Neural cell (in vitro differentiated cells): ENCODE results near the gene TUBE1.
"Not testable (repeated sequence)": the region's sequence is repeated elsewhere in the genome, so short reads cannot be mapped to it uniquely, and the experiment has no call there.

Source experiments
- CTCF ChIP-seq: fragments of 450-650 bp; IDR thresholded peaks from 2 replicates; pipeline ENCODE4 v1.5.1; 2014; ENCODE audit warnings: antibody characterized with exemption, mild to moderate bottlenecking, moderate library complexity; ENCODE audit not compliant: poor library complexity, severe bottlenecking
- MXI1 ChIP-seq: fragments of 450-650 bp; conservative IDR thresholded peaks from 2 replicates; pipeline ENCODE4 v1.6.1; 2014; ENCODE audit warnings: antibody characterized with exemption, mild to moderate bottlenecking; ENCODE audit not compliant: poor library complexity, severe bottlenecking
- REST ChIP-seq: IDR thresholded peaks from 2 replicates; pipeline ENCODE4 v1.6.1; 2012; ENCODE audit warnings: borderline replicate concordance
- TAF1 ChIP-seq: IDR thresholded peaks from 2 replicates; pipeline ENCODE4 v1.6.1; 2012; ENCODE audit warnings: low read depth

GRCh38 chr6:112106026-112106425 is 18.7 kb upstream of the TUBE1 start:
- TF ChIP-seq REST, CTCF, MXI1, TAF1: not testable (repeated sequence)
